ENCODE data around the gene HAND1. TPM values are rescaled to one million over a fixed set of nuclear protein-coding genes. Genes with fewer than 3 reads are reported as not detected.
A peak's percentile ranks its signal among the peaks of the same experiment; 100 is the strongest.

The HAND1 gene
- total RNA-seq, 6 experiments from 2014 or later, result not detected

DNA sequence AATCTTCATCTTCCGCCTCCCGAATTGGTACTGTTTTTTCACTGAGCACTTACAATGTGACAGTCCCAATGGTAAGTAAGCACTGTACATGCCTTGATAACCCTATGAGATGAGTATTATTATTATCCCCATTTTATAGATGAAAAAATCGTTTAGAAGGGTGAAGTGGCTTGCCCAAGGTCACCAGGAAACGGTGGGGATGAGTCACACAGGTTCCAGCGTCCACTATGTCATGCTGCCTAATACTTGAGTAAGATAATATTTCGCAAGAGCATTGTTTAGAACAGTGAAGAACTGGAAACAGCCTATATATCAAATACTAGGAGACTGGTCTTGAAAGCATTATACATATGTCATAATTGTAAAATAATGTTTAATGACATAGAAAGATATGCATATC, 12.9 kb downstream of the HAND1 start:
- peaks cover 21% of the 10 kb centered on the region for H3K4me1 Mint-ChIP-seq (ENCODE audit: low read depth)
- no peaks in the 10 kb centered on the region for H3K36me3 Mint-ChIP-seq (ENCODE audit: low read depth)
- no peaks in the 10 kb centered on the region for H3K9me3 Mint-ChIP-seq
- H3K4me3 Mint-ChIP-seq, result no peak overlapping the region
- H3K27me3 Mint-ChIP-seq (ENCODE audit: insufficient read depth), result peaks cover 7% of the 10 kb centered on the region
- peak; percentile 27 for DNase-seq
- TF ChIP-seq, protein P1, sequence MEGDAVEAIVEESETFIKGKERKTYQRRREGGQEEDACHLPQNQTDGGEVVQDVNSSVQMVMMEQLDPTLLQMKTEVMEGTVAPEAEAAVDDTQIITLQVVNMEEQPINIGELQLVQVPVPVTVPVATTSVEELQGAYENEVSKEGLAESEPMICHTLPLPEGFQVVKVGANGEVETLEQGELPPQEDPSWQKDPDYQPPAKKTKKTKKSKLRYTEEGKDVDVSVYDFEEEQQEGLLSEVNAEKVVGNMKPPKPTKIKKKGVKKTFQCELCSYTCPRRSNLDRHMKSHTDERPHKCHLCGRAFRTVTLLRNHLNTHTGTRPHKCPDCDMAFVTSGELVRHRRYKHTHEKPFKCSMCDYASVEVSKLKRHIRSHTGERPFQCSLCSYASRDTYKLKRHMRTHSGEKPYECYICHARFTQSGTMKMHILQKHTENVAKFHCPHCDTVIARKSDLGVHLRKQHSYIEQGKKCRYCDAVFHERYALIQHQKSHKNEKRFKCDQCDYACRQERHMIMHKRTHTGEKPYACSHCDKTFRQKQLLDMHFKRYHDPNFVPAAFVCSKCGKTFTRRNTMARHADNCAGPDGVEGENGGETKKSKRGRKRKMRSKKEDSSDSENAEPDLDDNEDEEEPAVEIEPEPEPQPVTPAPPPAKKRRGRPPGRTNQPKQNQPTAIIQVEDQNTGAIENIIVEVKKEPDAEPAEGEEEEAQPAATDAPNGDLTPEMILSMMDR (IDR thresholded peaks at IDR 0.05), result no peak
- no peak overlapping the region for H3K27ac Mint-ChIP-seq

DNA sequence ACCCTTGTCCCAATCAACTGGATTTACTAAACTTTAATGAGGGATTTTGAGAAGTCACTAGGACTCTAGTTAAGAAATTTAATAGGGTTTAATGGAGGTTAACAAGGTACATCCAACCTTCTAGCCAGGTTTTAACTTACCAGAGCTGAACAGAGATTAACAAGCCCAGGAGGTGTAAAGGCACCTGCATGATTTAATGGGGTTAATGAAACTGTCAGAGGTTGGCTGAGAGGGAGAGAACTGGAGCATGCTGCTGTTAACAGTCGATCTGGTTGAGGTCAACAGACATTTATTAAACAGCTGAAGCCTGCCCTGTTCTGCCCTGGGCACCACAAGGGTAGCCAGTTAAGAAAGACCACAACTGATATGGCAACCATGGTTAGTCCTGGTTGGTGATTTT, 13.6 kb downstream of the HAND1 start:
- Mint-ChIP-seq H3K4me3 (no peak overlapping the region), H3K9me3 (no peaks in the 10 kb centered on the region), H3K27ac (no peak overlapping the region), H3K27me3 (ENCODE audit: insufficient read depth) (peaks cover 5% of the 10 kb centered on the region; the same call in 1 of the 2 replicates), H3K4me1 (ENCODE audit: low read depth) (peaks cover 21% of the 10 kb centered on the region), H3K36me3 (ENCODE audit: low read depth) (no peaks in the 10 kb centered on the region)
- TF ChIP-seq, protein P1 (IDR thresholded peaks at IDR 0.05), result no peak
- no peak for DNase-seq

DNA sequence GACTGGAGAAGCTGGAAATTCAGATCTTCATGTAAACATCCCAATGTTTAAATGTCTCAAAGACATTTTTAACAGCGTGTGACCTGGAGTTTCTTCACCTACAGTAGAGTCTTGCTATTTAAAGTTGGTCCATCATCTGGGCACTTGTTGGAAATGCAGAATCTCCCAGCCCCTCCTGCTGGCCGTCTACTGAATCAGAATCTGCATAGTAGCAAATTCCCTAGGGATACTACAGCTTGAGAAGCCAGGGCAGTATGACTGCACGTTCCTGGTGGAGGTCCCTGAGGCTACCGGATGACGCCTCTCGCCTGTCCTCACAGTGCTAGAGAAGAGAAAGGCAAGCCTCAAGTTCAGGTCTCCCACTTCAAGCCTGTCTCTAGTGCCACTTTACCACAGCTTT, 16.5 kb downstream of the HAND1 start:
- H3K27me3 Mint-ChIP-seq (ENCODE audit: insufficient read depth), result peaks cover 5% of the 10 kb centered on the region; the same call in 1 of the 2 replicates
- TF ChIP-seq, protein P1 (IDR thresholded peaks at IDR 0.05), result peak; percentile 61

DNA sequence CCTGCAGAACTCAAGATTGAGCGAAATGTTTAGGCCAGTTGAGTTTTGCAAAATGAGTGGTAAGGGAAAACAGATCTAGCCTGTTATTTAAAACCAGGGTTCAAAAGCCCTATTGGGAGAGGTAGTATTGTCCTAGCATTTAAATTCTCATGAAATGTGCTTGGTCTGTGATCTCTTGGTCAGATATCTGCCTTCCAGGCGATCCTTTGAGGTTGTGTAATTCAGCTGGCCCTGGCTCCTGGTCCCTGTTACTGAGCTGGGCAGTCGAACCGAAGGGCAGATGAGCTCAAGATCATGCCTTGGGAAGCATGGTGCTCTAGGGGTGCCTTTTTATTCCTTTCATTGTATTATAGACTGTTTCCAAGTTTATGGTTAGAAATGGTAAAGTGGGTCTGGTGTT, 17.9 kb downstream of the HAND1 start:
- no peaks in the 10 kb centered on the region; the same call in 1 of the 2 replicates for H3K27me3 Mint-ChIP-seq (ENCODE audit: insufficient read depth)
- H3K9me3 Mint-ChIP-seq, result no peaks in the 10 kb centered on the region
- peaks cover 6% of the 10 kb centered on the region for H3K4me1 Mint-ChIP-seq (ENCODE audit: low read depth)
- H3K36me3 Mint-ChIP-seq (ENCODE audit: low read depth), result peaks cover 19% of the 10 kb centered on the region; the same call in 1 of the 2 replicates
- H3K4me3 Mint-ChIP-seq, result no peak overlapping the region
- DNase-seq, result no peak
- no peak overlapping the region for H3K27ac Mint-ChIP-seq
- TF ChIP-seq, protein P1 (IDR thresholded peaks at IDR 0.05), result no peak

More for the DNA sequence above, 16.5 kb downstream of the HAND1 start:
- Mint-ChIP-seq H3K9me3 (no peaks in the 10 kb centered on the region), H3K4me3 (no peak overlapping the region), H3K4me1 (ENCODE audit: low read depth) (peaks cover 14% of the 10 kb centered on the region), H3K27ac (no peak overlapping the region), H3K36me3 (ENCODE audit: low read depth) (peaks cover 9% of the 10 kb centered on the region; the same call in 1 of the 2 replicates)
- DNase-seq, result no peak

DNA sequence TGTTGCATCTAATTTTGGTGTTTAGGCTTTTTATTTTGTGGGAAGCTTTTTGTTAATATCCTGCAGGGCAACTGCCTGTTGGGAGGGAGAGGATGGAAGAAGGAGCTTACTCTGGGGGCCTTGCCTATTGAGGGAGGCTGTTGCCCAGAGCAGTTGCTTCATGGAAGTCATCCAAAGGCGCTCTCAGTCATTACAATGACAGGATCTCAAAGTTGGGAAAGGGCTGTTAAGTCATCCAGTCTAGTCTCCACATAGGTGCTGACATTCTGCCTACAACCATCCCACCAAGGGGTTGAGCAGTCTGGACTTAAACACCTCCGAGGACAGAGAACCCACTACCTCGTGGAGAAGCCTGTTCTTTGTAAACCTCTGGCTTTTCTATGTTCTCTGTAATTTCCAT, 19.0 kb downstream of the HAND1 start:
- Mint-ChIP-seq H3K36me3 (ENCODE audit: low read depth) (peaks cover 19% of the 10 kb centered on the region; the same call in 1 of the 2 replicates), H3K27ac (no peak overlapping the region), H3K27me3 (ENCODE audit: insufficient read depth) (no peaks in the 10 kb centered on the region; the same call in 1 of the 2 replicates), H3K4me3 (no peak overlapping the region), H3K9me3 (no peaks in the 10 kb centered on the region), H3K4me1 (ENCODE audit: low read depth) (no peaks in the 10 kb centered on the region)
- TF ChIP-seq, protein P1 (IDR thresholded peaks at IDR 0.05), result no peak
- no peak for DNase-seq

Data from HFFc6 (cell line).